ENCODE data around the gene RRAGC.

Gene RRAGC

DNA sequence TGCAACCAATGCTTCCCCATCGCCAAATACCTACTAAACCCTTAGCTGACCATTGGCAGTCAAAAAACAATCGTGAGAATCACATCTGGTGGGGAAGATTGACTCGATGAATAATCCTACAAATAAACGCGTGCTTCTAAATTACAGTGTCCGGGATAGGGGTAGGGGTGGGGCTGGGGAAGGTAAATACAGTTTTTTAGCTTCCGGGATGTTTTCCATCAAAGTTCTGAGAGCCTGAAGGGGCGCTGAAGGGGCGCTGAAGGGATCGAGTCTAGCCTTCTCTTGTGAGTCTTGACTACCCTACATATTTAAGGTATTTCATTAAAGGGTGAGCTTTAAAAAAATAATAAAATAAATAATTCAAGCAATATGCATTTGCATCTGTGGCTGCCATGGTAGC, 40.5 kb downstream of the RRAGC start:
- Histone ChIP-seq H3K4me2 (ENCODE audit: low read depth, low read length, poor library complexity, severe bottlenecking) (no peak overlapping the region), H3K27me3 (ENCODE audit: low read length) (no peaks in the 10 kb centered on the region), H3K9me3 (ENCODE audit: insufficient read depth, low read length) (no peaks in the 10 kb centered on the region), H3K36me3 (ENCODE audit: low read length) (no peaks in the 10 kb centered on the region), H3K27ac (ENCODE audit: low read depth, low read length) (no peak overlapping the region), H3K4me3 (ENCODE audit: insufficient read depth, low read length, poor library complexity, severe bottlenecking) (no peak overlapping the region), H3K79me2 (ENCODE audit: insufficient read depth, low read length) (no peaks in the 10 kb centered on the region), H3K9me2 (replicated peaks; ENCODE audit: insufficient read depth, low read length) (no peaks in the 10 kb centered on the region), H3F3A (ENCODE audit: insufficient read depth) (no peaks in the 10 kb centered on the region), H2AFZ (ENCODE audit: low read depth, low read length, severe bottlenecking) (no peak overlapping the region), H4K20me1 (ENCODE audit: low read depth, low read length) (no peaks in the 10 kb centered on the region), H3K9ac (ENCODE audit: low read length) (no peak overlapping the region)
- no peak for TF ChIP-seq EZH2phosphoT487 (conservative IDR thresholded peaks at IDR 0.05; ENCODE audit: low read length)
- TF ChIP-seq, protein P1, sequence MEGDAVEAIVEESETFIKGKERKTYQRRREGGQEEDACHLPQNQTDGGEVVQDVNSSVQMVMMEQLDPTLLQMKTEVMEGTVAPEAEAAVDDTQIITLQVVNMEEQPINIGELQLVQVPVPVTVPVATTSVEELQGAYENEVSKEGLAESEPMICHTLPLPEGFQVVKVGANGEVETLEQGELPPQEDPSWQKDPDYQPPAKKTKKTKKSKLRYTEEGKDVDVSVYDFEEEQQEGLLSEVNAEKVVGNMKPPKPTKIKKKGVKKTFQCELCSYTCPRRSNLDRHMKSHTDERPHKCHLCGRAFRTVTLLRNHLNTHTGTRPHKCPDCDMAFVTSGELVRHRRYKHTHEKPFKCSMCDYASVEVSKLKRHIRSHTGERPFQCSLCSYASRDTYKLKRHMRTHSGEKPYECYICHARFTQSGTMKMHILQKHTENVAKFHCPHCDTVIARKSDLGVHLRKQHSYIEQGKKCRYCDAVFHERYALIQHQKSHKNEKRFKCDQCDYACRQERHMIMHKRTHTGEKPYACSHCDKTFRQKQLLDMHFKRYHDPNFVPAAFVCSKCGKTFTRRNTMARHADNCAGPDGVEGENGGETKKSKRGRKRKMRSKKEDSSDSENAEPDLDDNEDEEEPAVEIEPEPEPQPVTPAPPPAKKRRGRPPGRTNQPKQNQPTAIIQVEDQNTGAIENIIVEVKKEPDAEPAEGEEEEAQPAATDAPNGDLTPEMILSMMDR (IDR thresholded peaks at IDR 0.05; ENCODE audit: insufficient read depth, low read length, poor library complexity, severe bottlenecking) = no peak

DNA sequence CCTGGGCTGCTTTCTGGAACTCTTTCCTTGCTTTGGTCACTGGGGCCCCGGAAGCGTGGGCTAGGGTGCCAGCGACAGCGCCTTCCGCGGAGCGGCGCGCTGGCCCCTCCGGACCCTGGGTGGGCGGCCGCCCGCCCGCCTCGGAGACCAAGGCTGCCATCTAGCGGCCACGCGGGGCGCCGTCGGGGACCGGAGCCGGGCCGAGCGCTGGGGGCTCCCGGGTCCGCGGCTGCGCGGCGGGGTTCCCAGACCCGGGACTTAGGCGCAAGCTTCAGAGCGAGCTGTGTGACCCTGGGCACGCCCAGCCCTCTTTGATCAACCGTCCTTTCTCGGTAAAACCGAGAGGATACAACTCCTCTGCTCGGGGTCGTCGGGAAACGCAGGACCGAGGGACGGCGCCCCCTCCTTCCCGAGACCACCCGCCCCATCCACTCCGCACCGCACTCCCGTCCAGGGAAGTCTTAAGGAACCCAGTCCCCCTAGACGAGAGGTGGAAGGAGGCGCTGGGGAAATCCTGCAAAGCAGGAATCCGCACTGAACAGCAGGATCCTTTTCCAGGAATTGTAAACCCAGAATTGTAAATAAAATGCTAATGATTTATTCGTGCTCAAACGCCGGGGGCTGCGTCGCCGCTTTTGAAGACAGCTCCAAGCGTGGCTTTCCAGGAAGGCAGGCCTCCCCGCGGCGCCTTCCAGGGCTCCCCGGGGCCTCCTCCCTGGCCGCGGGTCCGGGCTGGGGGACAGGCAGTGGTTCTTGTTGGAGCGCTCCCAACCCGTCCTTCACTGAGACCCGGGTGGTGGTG, 41.2 kb downstream of the RRAGC start:
- Histone ChIP-seq H3K9me3 (ENCODE audit: insufficient read depth, low read length) (no peaks in the 10 kb centered on the region), H3K36me3 (ENCODE audit: low read length) (no peaks in the 10 kb centered on the region), H3K9ac (ENCODE audit: low read length) (no peak overlapping the region), H3K27ac (ENCODE audit: low read depth, low read length) (no peak overlapping the region), H3K4me3 (ENCODE audit: insufficient read depth, low read length, poor library complexity, severe bottlenecking) (no peak overlapping the region), H3K27me3 (ENCODE audit: low read length) (no peaks in the 10 kb centered on the region), H3F3A (ENCODE audit: insufficient read depth) (no peaks in the 10 kb centered on the region), H3K79me2 (ENCODE audit: insufficient read depth, low read length) (no peaks in the 10 kb centered on the region), H3K4me2 (ENCODE audit: low read depth, low read length, poor library complexity, severe bottlenecking) (no peak overlapping the region), H2AFZ (ENCODE audit: low read depth, low read length, severe bottlenecking) (no peak overlapping the region), H4K20me1 (ENCODE audit: low read depth, low read length) (no peaks in the 10 kb centered on the region), H3K9me2 (replicated peaks; ENCODE audit: insufficient read depth, low read length) (no peaks in the 10 kb centered on the region)
- TF ChIP-seq EZH2phosphoT487 (conservative IDR thresholded peaks at IDR 0.05; ENCODE audit: low read length) = no peak
- TF ChIP-seq, protein P1 (IDR thresholded peaks at IDR 0.05; ENCODE audit: insufficient read depth, low read length, poor library complexity, severe bottlenecking) = peak; percentile 78

- TF ChIP-seq EZH2phosphoT487 (conservative IDR thresholded peaks at IDR 0.05; ENCODE audit: low read length) = no peak
- TF ChIP-seq, protein P1 (IDR thresholded peaks at IDR 0.05; ENCODE audit: insufficient read depth, low read length, poor library complexity, severe bottlenecking) = no peak
- H3K79me2 ChIP-seq (ENCODE audit: insufficient read depth, low read length) = no peaks in the 10 kb centered on the region
- H3K9me3 ChIP-seq (ENCODE audit: insufficient read depth, low read length) = no peaks in the 10 kb centered on the region
- H3K9me2 ChIP-seq (replicated peaks; ENCODE audit: insufficient read depth, low read length) = no peaks in the 10 kb centered on the region
- H2AFZ ChIP-seq (ENCODE audit: low read depth, low read length, severe bottlenecking) = no peak overlapping the region
- H3F3A ChIP-seq (ENCODE audit: insufficient read depth) = no peaks in the 10 kb centered on the region
- H4K20me1 ChIP-seq (ENCODE audit: low read depth, low read length) = no peaks in the 10 kb centered on the region
- H3K36me3 ChIP-seq (ENCODE audit: low read length) = no peaks in the 10 kb centered on the region
- H3K4me2 ChIP-seq (ENCODE audit: low read depth, low read length, poor library complexity, severe bottlenecking) = no peak overlapping the region
- H3K27ac ChIP-seq (ENCODE audit: low read depth, low read length) = no peak overlapping the region
- no peak overlapping the region for H3K4me3 ChIP-seq (ENCODE audit: insufficient read depth, low read length, poor library complexity, severe bottlenecking)
- H3K9ac ChIP-seq (ENCODE audit: low read length) = no peak overlapping the region
- H3K27me3 ChIP-seq (ENCODE audit: low read length) = no peaks in the 10 kb centered on the region
Measured at GRCh38 chr1:38817267-38818174, 42.1 kb downstream of the RRAGC start.

Data from SU-DHL-6 (cell line).